Endothelial cell (in vitro differentiated cells): ENCODE results near the gene LLCFC1. TPM values are rescaled to one million over a fixed set of nuclear protein-coding genes. Genes with fewer than 3 reads are reported as not detected.

Experiments
- DNase-seq: peaks from one replicate; pipeline ENCODE4 v3.0.0; 2021; ENCODE audit warnings: low spot score
- H3K27ac Mint-ChIP-seq: one replicate; pipeline ENCODE4 v1.8.0; 2021; ENCODE audit warnings: mixed read lengths, inconsistent platforms; ENCODE audit not compliant: unreplicated experiment
- H3K27me3 Mint-ChIP-seq: one replicate; pipeline ENCODE4 v1.8.0; 2021; ENCODE audit warnings: mild to moderate bottlenecking, moderate library complexity, mixed read lengths, inconsistent platforms; ENCODE audit not compliant: unreplicated experiment
- H3K36me3 Mint-ChIP-seq: one replicate; pipeline ENCODE4 v1.8.0; 2021; ENCODE audit warnings: mild to moderate bottlenecking, low read depth, mixed read lengths, inconsistent platforms; ENCODE audit not compliant: unreplicated experiment
- H3K4me1 Mint-ChIP-seq: one replicate; pipeline ENCODE4 v1.8.0; 2021; ENCODE audit warnings: mild to moderate bottlenecking, mixed read lengths, inconsistent platforms; ENCODE audit not compliant: unreplicated experiment
- H3K4me3 Mint-ChIP-seq: one replicate; pipeline ENCODE4 v1.8.0; 2021; ENCODE audit warnings: mild to moderate bottlenecking, mixed read lengths, inconsistent platforms; ENCODE audit not compliant: unreplicated experiment
- H3K9me3 Mint-ChIP-seq: one replicate; pipeline ENCODE4 v1.8.0; 2021; ENCODE audit warnings: mixed read lengths, inconsistent platforms; ENCODE audit not compliant: unreplicated experiment
- CTCF ChIP-seq: fragments of 200-600 bp; sonication (generic); IDR thresholded peaks from one replicate; pipeline ENCODE4 v1.5.0; 2021; ENCODE audit warnings: antibody characterized with exemption; ENCODE audit not compliant: unreplicated experiment
- total RNA-seq: library from RNA; stranded (reverse); fragmentation: NEBNext Ultra II Directional; extraction: Animal tissue kit (Norgen Biotek cat#: 25700); gene quantifications from one replicate; pipeline ENCODE4 v1.2.1, GENCODE V29; 2021; ENCODE audit not compliant: unreplicated experiment

Gene LLCFC1
- total RNA-seq, 1 donor from 2014 or later = not detected

- Mint-ChIP-seq H3K27me3 (peaks cover 2% of the 10 kb centered on the region), H3K4me1 (peaks cover 8% of the 10 kb centered on the region), H3K4me3 (no peak overlapping the region), H3K36me3 (peaks cover 18% of the 10 kb centered on the region), H3K9me3 (peaks cover 24% of the 10 kb centered on the region), H3K27ac (no peak overlapping the region)
- TF ChIP-seq CTCF = no peak
- DNase-seq = no peak
These were observed 18.4 kb downstream of the LLCFC1 start for GRCh38 chr7:142957723-142958122.

- no peak for TF ChIP-seq CTCF
- Mint-ChIP-seq H3K27ac (no peak overlapping the region), H3K36me3 (peaks cover 10% of the 10 kb centered on the region), H3K27me3 (peaks cover 4% of the 10 kb centered on the region), H3K9me3 (peaks cover 16% of the 10 kb centered on the region), H3K4me1 (peaks cover 8% of the 10 kb centered on the region), H3K4me3 (no peak overlapping the region)
- no peak for DNase-seq
These were observed 19.9 kb downstream of the LLCFC1 start for GRCh38 chr7:142959202-142959601.

GRCh38 chr7:142960955-142961512 lies 21.8 kb downstream of the LLCFC1 start:
- Mint-ChIP-seq H3K9me3 (peaks cover 6% of the 10 kb centered on the region), H3K4me3 (no peak overlapping the region), H3K27ac (no peak overlapping the region), H3K27me3 (peaks cover 4% of the 10 kb centered on the region), H3K4me1 (peaks cover 8% of the 10 kb centered on the region), H3K36me3 (peaks cover 6% of the 10 kb centered on the region)
- DNase-seq = no peak
- TF ChIP-seq CTCF = no peak

GRCh38 chr7:142961595-142961972 lies 22.3 kb downstream of the LLCFC1 start:
- DNase-seq = no peak
- Mint-ChIP-seq H3K4me1 (peaks cover 8% of the 10 kb centered on the region), H3K27ac (no peak overlapping the region), H3K27me3 (peaks cover 4% of the 10 kb centered on the region), H3K36me3 (peaks cover under 1% of the 10 kb centered on the region), H3K9me3 (peaks cover under 1% of the 10 kb centered on the region), H3K4me3 (no peak overlapping the region)
- TF ChIP-seq CTCF = no peak

GRCh38 chr7:142961973-142962926 lies 23.0 kb downstream of the LLCFC1 start, which contains the start of gene KEL:
Gene KEL, minus strand, starts transcription at chr7:142962363. Its CDS starts 157 bp downstream, at chr7:142962206.
- Mint-ChIP-seq H3K36me3 (no peaks in the 10 kb centered on the region), H3K9me3 (no peaks in the 10 kb centered on the region), H3K4me1 (peaks cover 4% of the 10 kb centered on the region), H3K4me3 (no peak within 1 kb of the TSS), H3K27me3 (peaks cover 4% of the 10 kb centered on the region), H3K27ac (no peak within 1 kb of the TSS)
- no peak for DNase-seq
- TF ChIP-seq CTCF = no peak
